ENCODE measurements around the gene S100P.

The S100P gene

GRCh38 chr4:6680372-6681034 lies 13.2 kb upstream of the S100P start:
- no peak for DNase-seq (ENCODE audit: low read depth in 1 of 2, low spot score in 1 of 2)
- in situ Hi-C loops (cut with HindIII; ENCODE audit: low pct_unique_long_range_greater_than_20kb, low sequenced_read_pairs) = no loop called here
- TF ChIP-seq JUND (IDR thresholded peaks at IDR 0.05; ENCODE audit: low read depth) = no peak

DNA sequence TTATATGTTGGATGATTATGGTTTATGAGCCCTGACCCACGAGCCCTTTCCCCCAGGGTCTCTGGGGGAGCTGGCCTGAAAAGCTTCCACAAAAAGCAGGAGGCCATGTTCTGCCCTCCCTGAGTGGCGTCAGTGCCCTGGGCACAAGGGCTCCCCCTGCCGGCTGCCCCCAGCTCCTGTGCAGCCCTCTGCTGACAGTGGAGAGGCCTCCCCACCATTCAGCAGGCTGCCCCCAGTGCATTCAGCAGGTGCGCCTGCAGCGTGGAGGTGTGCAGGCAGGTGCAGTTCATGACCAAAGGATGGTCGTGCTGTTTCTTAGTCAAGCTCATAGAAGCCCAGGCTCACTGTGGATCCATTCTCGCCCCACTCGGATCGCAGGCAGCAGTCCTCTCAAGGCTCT lies 12.5 kb upstream of the S100P start:
- in situ Hi-C loops (cut with HindIII; ENCODE audit: low pct_unique_long_range_greater_than_20kb, low sequenced_read_pairs) = no loop called here
- no peak for TF ChIP-seq JUND (IDR thresholded peaks at IDR 0.05; ENCODE audit: low read depth)
- peak in 1 of 2 experiments; percentile 49 for DNase-seq (ENCODE audit: low read depth in 1 of 2, low spot score in 1 of 2)

DNA sequence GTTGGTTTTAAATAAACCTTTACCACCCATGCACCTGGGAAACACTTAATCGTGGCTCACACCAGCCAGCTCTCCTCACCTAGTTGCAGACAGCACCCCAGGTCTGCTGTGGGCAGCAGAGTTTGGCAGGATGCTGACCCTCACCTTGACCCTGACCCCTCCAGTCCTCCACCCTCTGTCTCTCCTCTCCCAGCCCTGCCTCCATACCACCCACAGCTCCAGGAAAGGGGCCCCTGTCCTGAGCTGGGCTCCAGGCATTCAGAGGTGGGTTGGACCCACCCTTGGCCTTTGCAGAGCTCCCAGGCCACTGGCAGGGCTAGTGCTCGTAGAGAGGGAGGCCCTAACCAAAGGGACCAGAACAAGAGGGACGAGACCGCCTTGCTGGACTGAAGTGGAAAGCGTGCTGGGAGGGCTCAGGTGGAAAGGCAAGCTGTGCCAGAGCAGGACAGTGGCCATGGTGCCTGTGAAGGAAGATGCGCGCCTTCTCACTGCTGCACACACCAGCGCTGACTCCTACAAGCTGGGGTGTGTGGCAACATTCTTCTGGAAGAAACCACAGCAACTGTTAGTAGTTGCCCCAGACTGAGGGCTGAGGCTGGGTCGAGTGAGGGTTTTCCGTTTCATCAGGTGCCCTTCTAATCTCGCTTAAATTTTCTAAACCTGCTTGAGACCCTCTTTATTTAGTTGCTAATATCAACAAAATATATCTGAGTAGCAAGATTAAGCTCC lies 10.7 kb upstream of the S100P start:
- DNase-seq (ENCODE audit: low read depth in 1 of 2, low spot score in 1 of 2) = no peak
- TF ChIP-seq JUND (IDR thresholded peaks at IDR 0.05; ENCODE audit: low read depth) = no peak
- in situ Hi-C loops (cut with HindIII; ENCODE audit: low pct_unique_long_range_greater_than_20kb, low sequenced_read_pairs) = no loop called here

GRCh38 chr4:6684656-6685055 lies 9.0 kb upstream of the S100P start:
- TF ChIP-seq JUND (IDR thresholded peaks at IDR 0.05; ENCODE audit: low read depth) = no peak
- in situ Hi-C loops (cut with HindIII; ENCODE audit: low pct_unique_long_range_greater_than_20kb, low sequenced_read_pairs) = no loop called here
- no peak for DNase-seq (ENCODE audit: low read depth in 1 of 2, low spot score in 1 of 2)

- DNase-seq (ENCODE audit: low read depth in 1 of 2, low spot score in 1 of 2) = no peak
- in situ Hi-C loops (cut with HindIII; ENCODE audit: low pct_unique_long_range_greater_than_20kb, low sequenced_read_pairs) = no loop called here
- TF ChIP-seq JUND (IDR thresholded peaks at IDR 0.05; ENCODE audit: low read depth) = no peak
Observed at GRCh38 chr4:6686104-6686787, 7.4 kb upstream of the S100P start.

- DNase-seq (ENCODE audit: low read depth in 1 of 2, low spot score in 1 of 2) = peak; percentile 88 to 99
- in situ Hi-C loops (cut with HindIII; ENCODE audit: low pct_unique_long_range_greater_than_20kb, low sequenced_read_pairs) = no loop called here
- TF ChIP-seq JUND (IDR thresholded peaks at IDR 0.05; ENCODE audit: low read depth) = no peak
Observed at GRCh38 chr4:6687947-6688878, 5.5 kb upstream of the S100P start.

DNA sequence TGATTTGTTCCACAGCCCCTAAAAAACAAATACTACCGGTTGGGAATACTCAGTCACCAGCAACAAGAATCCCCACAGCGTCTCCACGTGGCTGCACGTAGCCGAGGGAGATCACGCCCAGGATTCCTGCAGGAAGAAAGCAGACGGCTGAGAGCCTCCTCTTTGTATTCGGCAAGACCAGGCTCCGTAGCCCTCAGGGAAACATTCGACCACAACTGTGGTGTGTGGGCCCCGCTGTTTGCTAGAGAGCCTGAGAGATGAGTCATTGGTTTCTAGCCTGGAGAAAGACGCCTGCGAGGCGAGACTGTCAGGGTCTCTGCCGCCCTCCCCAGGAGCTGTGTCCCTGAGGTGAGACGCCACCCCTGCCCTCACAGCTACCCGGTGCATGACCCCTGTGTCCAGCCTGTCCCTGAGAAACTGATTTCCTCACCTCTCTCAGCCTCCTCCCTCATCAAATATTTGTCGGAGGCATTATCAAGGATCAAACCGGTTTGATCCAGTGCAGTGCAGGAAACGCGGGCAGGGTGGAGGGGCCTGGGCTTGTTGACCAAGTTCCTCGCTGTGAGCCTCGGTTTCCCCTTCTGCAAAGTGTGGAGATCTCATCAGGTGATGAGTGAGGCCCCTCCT lies 4.7 kb upstream of the S100P start:
- in situ Hi-C loops (cut with HindIII; ENCODE audit: low pct_unique_long_range_greater_than_20kb, low sequenced_read_pairs) = no loop called here
- no peak for TF ChIP-seq JUND (IDR thresholded peaks at IDR 0.05; ENCODE audit: low read depth)

DNA sequence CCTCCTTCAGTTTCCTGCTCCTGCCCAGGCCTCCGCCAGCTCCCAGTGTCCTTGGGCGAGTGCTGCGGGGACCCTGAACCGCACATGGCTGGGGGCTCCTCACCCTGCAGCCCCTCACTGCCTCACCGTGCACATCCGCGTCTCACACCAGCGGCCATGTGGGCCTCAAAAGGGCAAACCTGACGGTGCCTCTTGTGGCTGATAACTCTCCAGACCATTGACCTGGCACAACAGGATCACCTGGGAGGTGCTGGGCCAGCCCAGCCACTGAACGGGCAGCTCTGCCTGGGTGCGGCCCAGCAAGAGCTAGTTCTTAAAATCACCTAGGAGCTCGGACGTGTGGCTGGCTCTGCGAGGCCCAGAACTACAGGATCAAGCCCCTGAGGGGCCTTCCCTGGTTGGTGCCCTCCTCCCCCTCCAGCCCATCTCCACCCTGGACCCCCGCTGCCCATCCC lies 4.1 kb upstream of the S100P start:
- in situ Hi-C loops (cut with HindIII; ENCODE audit: low pct_unique_long_range_greater_than_20kb, low sequenced_read_pairs) = no loop called here
- peak in 1 of 2 experiments; percentile 71 for DNase-seq (ENCODE audit: low read depth in 1 of 2, low spot score in 1 of 2)
- no peak for TF ChIP-seq JUND (IDR thresholded peaks at IDR 0.05; ENCODE audit: low read depth)

More for the DNA sequence above, 4.7 kb upstream of the S100P start:
- peak in 1 of 2 experiments; percentile 93 for DNase-seq (ENCODE audit: low read depth in 1 of 2, low spot score in 1 of 2)

DNA sequence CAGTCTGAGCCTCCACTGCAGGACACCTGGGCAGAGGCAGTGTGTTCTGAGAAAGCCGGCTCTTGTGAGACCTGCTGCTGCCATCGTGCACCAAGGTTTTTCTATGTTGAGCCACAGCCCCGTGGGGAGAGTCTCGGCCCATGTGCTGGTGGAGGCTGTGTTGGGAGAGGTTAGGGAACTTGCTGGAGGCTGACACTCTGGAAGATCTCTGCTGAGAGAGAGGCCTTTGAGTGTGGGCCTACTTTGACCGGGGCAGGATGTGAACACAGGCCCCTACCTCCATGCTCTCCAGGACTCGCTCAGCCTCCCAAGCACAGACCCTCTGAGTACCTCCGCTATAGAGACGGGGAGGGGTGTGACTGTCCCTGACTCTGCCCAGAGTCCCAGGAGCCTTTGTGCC lies 1.3 kb upstream of the S100P start:
- DNase-seq (ENCODE audit: low read depth in 1 of 2, low spot score in 1 of 2) = no peak
- no peak for TF ChIP-seq JUND (IDR thresholded peaks at IDR 0.05; ENCODE audit: low read depth)
- in situ Hi-C loops (cut with HindIII; ENCODE audit: low pct_unique_long_range_greater_than_20kb, low sequenced_read_pairs) = no loop called here

GRCh38 chr4:6692806-6693205 lies 872 bp upstream of the S100P start:
- peak in 1 of 2 experiments; percentile 86 for DNase-seq (ENCODE audit: low read depth in 1 of 2, low spot score in 1 of 2)
- TF ChIP-seq JUND (IDR thresholded peaks at IDR 0.05; ENCODE audit: low read depth) = no peak
- in situ Hi-C loops (cut with HindIII; ENCODE audit: low pct_unique_long_range_greater_than_20kb, low sequenced_read_pairs) = no loop called here

DNA sequence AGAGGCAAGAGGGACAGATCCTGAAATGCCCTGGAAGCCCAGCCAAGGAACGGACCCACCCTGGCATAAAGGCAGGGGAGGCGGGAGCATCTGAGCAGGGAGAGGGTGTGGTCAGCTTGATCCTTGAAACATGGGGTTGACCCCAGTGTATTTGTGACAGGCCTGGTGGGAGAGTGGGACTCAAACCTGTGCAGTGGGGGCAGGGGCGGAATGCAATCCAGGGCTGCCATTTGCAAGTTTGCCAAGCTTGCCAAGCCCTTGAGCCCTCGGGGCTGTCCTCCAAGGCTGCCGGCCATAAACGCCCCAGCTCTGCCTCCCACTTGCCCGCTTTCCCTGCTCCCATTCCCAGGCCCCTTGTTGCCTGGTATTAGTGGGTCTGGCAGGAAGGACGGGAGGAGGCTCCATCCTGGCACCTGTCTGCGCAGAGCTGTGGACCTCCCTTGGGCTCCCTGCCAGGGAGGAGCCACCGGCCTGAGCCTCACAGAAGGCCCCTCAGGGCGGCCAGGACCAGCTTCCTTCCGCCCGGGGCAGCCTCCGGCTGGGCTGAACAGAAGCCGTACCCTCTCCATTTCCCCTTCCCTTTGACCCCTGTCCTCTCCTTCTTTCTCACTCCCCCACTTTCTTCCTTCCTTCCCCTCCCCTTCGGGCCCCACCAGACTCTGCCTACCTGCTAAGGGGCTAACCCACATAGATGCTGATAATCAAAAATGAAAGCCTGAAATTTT lies 661 bp downstream of the S100P start:
- in situ Hi-C loops (cut with HindIII; ENCODE audit: low pct_unique_long_range_greater_than_20kb, low sequenced_read_pairs) = no loop called here
- DNase-seq (ENCODE audit: low read depth in 1 of 2, low spot score in 1 of 2) = no peak
- TF ChIP-seq JUND (IDR thresholded peaks at IDR 0.05; ENCODE audit: low read depth) = no peak

Data from T47D (cell line).